HepG2 (cell line): ENCODE data around the gene MAEA.

Experiments
- CREBL2 ChIP-seq: sonication (generic); formaldehyde crosslinking; IDR thresholded peaks from 2 replicates; pipeline ENCODE4 v1.8.1; 2023; ENCODE audit warnings: missing genetic modification reagents, mild to moderate bottlenecking, borderline replicate concordance
- CTCF ChIP-seq: sonication (generic); formaldehyde crosslinking; IDR thresholded peaks from 2 replicates; pipeline ENCODE4 v1.5.0; 2020; ENCODE audit warnings: mild to moderate bottlenecking, missing genetic modification reagents, moderate library complexity
- ETV5 ChIP-seq: IDR thresholded peaks from 2 replicates; pipeline ENCODE4 v1.6.1; 2018; ENCODE audit warnings: missing biosample characterization, missing genetic modification reagents, inconsistent platforms, borderline replicate concordance
- HCFC1 ChIP-seq: fragments of 150-350 bp; IDR thresholded peaks from 2 replicates; pipeline ENCODE4 v1.6.1; 2014; ENCODE audit warnings: low read depth, low read length
- KDM5B ChIP-seq: sonication (generic); formaldehyde crosslinking; IDR thresholded peaks from 2 replicates; pipeline ENCODE4 v1.4.0; 2020; ENCODE audit warnings: missing genetic modification reagents, mild to moderate bottlenecking, borderline replicate concordance
- SMC3 ChIP-seq: IDR thresholded peaks from 2 replicates; pipeline ENCODE4 v1.6.1; 2011; ENCODE audit warnings: low read length, improper control_type of control experiment
- XRCC5 ChIP-seq: fragments of 200-400 bp; formaldehyde crosslinking; optimal IDR thresholded peaks from 2 replicates; pipeline ENCODE3; 2017; ENCODE audit warnings: mild to moderate bottlenecking, low read length
- YY1 ChIP-seq: IDR thresholded peaks from 2 replicates; pipeline ENCODE4 v1.6.1; 2011; ENCODE audit warnings: low read length, low read depth, moderate library complexity, mild to moderate bottlenecking; ENCODE audit not compliant: insufficient read depth, insufficient replicate concordance
- ZBTB1 ChIP-seq: sonication (generic); formaldehyde crosslinking; IDR thresholded peaks from 2 replicates; pipeline ENCODE4 v1.4.0; 2020; ENCODE audit warnings: missing genetic modification reagents, borderline replicate concordance
- ZNF562 ChIP-seq: sonication (generic); formaldehyde crosslinking; IDR thresholded peaks from 2 replicates; pipeline ENCODE4 v1.8.0; 2022; ENCODE audit warnings: missing genetic modification reagents, borderline replicate concordance
- ZNF749 ChIP-seq: sonication (generic); formaldehyde crosslinking; IDR thresholded peaks from 2 replicates; pipeline ENCODE4 v1.8.0; 2022; ENCODE audit warnings: mild to moderate bottlenecking, missing genetic modification reagents, moderate library complexity, borderline replicate concordance

DNA sequence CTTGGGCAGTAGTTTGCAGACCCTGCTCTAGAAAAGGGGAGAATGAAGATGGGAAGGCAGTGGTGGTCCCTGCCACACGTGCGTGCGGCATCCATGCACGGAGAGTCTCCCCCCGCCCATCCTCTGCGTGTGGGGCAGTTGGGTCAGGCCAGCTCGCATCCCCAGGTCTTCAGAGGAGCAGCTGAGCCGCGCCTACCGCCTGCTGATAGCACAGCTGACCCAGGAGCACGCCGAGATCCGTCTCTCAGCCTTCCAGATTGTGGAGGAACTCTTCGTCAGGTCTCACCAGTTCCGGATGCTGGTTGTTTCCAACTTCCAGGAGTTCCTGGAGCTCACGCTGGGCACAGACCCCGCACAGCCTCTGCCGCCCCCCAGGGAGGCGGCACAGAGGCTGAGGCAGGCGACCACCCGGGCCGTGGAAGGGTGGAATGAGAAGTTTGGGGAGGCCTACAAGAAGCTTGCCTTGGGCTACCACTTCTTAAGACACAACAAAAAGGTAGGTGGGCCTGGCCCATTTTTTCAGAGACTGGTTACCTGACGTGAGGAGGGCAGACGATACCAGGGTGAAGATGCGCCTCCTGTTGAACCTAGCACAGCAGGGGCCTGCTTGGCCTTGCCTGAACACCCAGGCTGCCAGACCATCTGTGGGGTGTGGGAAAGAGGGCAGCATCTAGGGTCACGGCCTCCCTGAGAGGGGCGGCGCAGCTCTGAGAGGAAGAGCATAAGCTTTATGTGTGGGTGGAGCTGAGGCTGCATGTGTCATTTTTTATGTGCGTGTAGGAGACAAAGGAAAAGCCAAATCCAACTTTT, 59.9 kb downstream of the MAEA start:
- TF ChIP-seq HCFC1 (no peak), ZBTB1 (CRISPR knock-in tag) (no peak), ZNF749 (CRISPR knock-in tag) (no peak), KDM5B (no peak), ZNF562 (CRISPR knock-in tag) (no peak), CREBL2 (CRISPR knock-in tag) (no peak), SMC3 (no peak), CTCF (CRISPR knock-in tag) (no peak), XRCC5 (no peak), YY1 (no peak), ETV5 (CRISPR knock-in tag) (no peak)
